ENCODE measurements around the gene YES1. TPM values are rescaled to one million over a fixed set of nuclear protein-coding genes. Genes with fewer than 3 reads are reported as not detected.

YES1 gene
- total and polyA plus RNA-seq, 2 of the 13 experiments (the other 11 are each of a cell fraction or from before 2014, with no cell fraction given) = 17.2 to 70.8 TPM

GRCh38 chr18:713135-713490 lies 98.9 kb downstream of the YES1 start:
- no peaks in the 10 kb centered on the region for H3K27me3 ChIP-seq (ENCODE audit: control insufficient read depth in 1 of 2, insufficient read depth in 2 of 2, low read length in 2 of 2)
- H3K9ac ChIP-seq (ENCODE audit: insufficient read depth, low read depth, low read length) = no peak overlapping the region
- ChIA-PET POLR2A (interaction anchor here (0.6 to 2.1 kb wide), 10 partner anchors 10 to 127 kb away, joined by 3 to 33 read pairs (median 4); partner anchors contain the start of gene TYMS), CTCF (ENCODE audit: low intra/inter-chr PET ratio, low total read pairs) (interaction anchor here (1.1 to 1.6 kb wide), 4 partner anchors 17 to 119 kb away, joined by 3 to 4 read pairs (median 3); no protein-coding TSS in a partner anchor)
- peak overlapping the region; percentile 50; the same call in 1 of the 2 replicates for H3K4me2 ChIP-seq (ENCODE audit: low read depth, low read length)
- H4K20me1 ChIP-seq (ENCODE audit: insufficient read depth, low read length) = no peaks in the 10 kb centered on the region
- H3K36me3 ChIP-seq (replicated peaks in 1 of 2; ENCODE audit: control insufficient read depth in 1 of 2, insufficient read depth in 2 of 2, low read length in 2 of 2) = peaks cover 0 to 10% of the 10 kb centered on the region in 2 experiments; a peak in 3 of 5 replicates
- no peak overlapping the region for H2AFZ ChIP-seq (ENCODE audit: low read length)
- FAIRE-seq (no peak), DNase-seq (ENCODE audit: low spot score) (no peak), ATAC-seq (no peak; the same call in 2 of the 3 replicates)
- in situ Hi-C loops (cut with HindIII; ENCODE audit: extremely low pct_ligation_motif_present, low pct_unique_long_range_greater_than_20kb) (no loop called here), intact Hi-C loops (cut with micrococcal nuclease; ENCODE audit: unreplicated experiment) (no loop called here)
- no peaks in the 10 kb centered on the region for H3K9me3 ChIP-seq (ENCODE audit: low read length)
- 93% methylated on average over 13 of the region's 23 CpGs for WGBS (ENCODE audit: low lambda C conversion rate)
- peaks cover 36% of the 10 kb centered on the region for H3K4me1 ChIP-seq (ENCODE audit: insufficient read depth, low read length)
- H3K4me3 ChIP-seq (replicated peaks in 1 of 3; ENCODE audit: insufficient read depth in 1 of 3, low read depth in 2 of 3, low read length in 3 of 3) = peak overlapping the region in 1 of 3 experiments; percentile 59; a peak in 1 of 6 replicates
- no TSS peak for BruUV-seq (replicated peaks)
- peaks cover 31% of the 10 kb centered on the region for H3K79me2 ChIP-seq (ENCODE audit: insufficient read depth, low read length)
- H3K27ac ChIP-seq (ENCODE audit: extremely low read length, insufficient read depth, low read length) = peak overlapping the region; percentile 50
- no peak for TF ChIP-seq DR1 (CRISPR knock-in tag; IDR thresholded peaks at IDR 0.05)
- no peak for TF ChIP-seq FIP1L1 (IDR thresholded peaks at IDR 0.05; ENCODE audit: borderline replicate concordance, insufficient read depth, low read depth, low read length)
- TF ChIP-seq ZNF224 (CRISPR knock-in tag; IDR thresholded peaks at IDR 0.05) = no peak
- TF ChIP-seq ZMYM3 (CRISPR knock-in tag; IDR thresholded peaks at IDR 0.05) = 0 out of 2 replicates have a peak, but pooled peaks have one; percentile 7
- 0 out of 2 replicates have a peak, but pooled peaks have one; percentile 45 for TF ChIP-seq ZBTB38 (CRISPR knock-in tag; IDR thresholded peaks at IDR 0.05)
- no peak for TF ChIP-seq ZSCAN30 (CRISPR knock-in tag; IDR thresholded peaks at IDR 0.05)
- TF ChIP-seq ZSCAN5A (CRISPR knock-in tag; IDR thresholded peaks at IDR 0.05; ENCODE audit: borderline replicate concordance) = no peak
- no peak for TF ChIP-seq HIC2 (CRISPR knock-in tag; IDR thresholded peaks at IDR 0.05; ENCODE audit: low read depth)

Data from HepG2 (cell line).